Smooth muscle cell (in vitro differentiated cells): ENCODE measurements around the gene SP8. TPM values are rescaled to one million over a fixed set of nuclear protein-coding genes. Genes with fewer than 3 reads are reported as not detected.

Experiments
- DNase-seq: peaks from one replicate; lab custom pipeline; 2025; ENCODE audit not compliant: unreplicated experiment; lab: John Stamatoyannopoulos, UW
- H2AFZ ChIP-seq: fragments of 200-600 bp; sonication (generic); 2 replicates; pipeline ENCODE4 v1.6.0; 2016; ENCODE audit warnings: antibody characterized with exemption, low read depth, mild to moderate bottlenecking
- H3F3A ChIP-seq: fragments of 200-600 bp; sonication (generic); 2 replicates; pipeline ENCODE4 v1.6.0; 2017; ENCODE audit warnings: antibody characterized with exemption, low read depth
- H3K27ac ChIP-seq: fragments of 200-600 bp; sonication (generic); 2 replicates; pipeline ENCODE4 v1.5.1; 2016; ENCODE audit warnings: low read depth, mild to moderate bottlenecking
- H3K27me3 ChIP-seq: fragments of 200-600 bp; sonication (generic); 2 replicates; pipeline ENCODE4 v1.6.1; 2016; ENCODE audit warnings: low read depth, mild to moderate bottlenecking
- H3K36me3 ChIP-seq: fragments of 200-600 bp; sonication (generic); 2 replicates; pipeline ENCODE4 v1.5.1; 2016; ENCODE audit warnings: low read depth
- H3K4me1 ChIP-seq: fragments of 200-600 bp; sonication (generic); 2 replicates; pipeline ENCODE4 v1.5.1; 2016; ENCODE audit warnings: low read depth
- H3K4me2 ChIP-seq: fragments of 200-600 bp; sonication (generic); 2 replicates; pipeline ENCODE4 v1.6.0; 2016; ENCODE audit warnings: mild to moderate bottlenecking
- H3K4me3 ChIP-seq: fragments of 200-600 bp; sonication (generic); 2 replicates; pipeline ENCODE4 v1.5.1; 2016; ENCODE audit warnings: mild to moderate bottlenecking
- H3K79me2 ChIP-seq: fragments of 200-600 bp; sonication (generic); 2 replicates; pipeline ENCODE4 v1.6.0; 2016; ENCODE audit warnings: low read depth, mild to moderate bottlenecking
- H3K9ac ChIP-seq: fragments of 200-600 bp; sonication (generic); 2 replicates; pipeline ENCODE4 v1.6.0; 2016; ENCODE audit warnings: low read depth
- H3K9me3 ChIP-seq: fragments of 200-600 bp; sonication (generic); replicated peaks from 2 replicates; pipeline ENCODE4 v1.5.1; 2016; ENCODE audit warnings: low read depth
- H4K20me1 ChIP-seq: fragments of 200-600 bp; sonication (generic); 2 replicates; pipeline ENCODE4 v1.6.0; 2016; ENCODE audit warnings: low read depth
- CTCF ChIP-seq: fragments of 200-600 bp; sonication (generic); IDR thresholded peaks from 2 replicates; pipeline ENCODE4 v1.5.1; 2017; ENCODE audit warnings: borderline replicate concordance, mild to moderate bottlenecking, antibody characterized with exemption; ENCODE audit not compliant: insufficient read depth, poor library complexity, severe bottlenecking
- WGBS: methylation state at CpG from one replicate; pipeline ENCODE4 v1.1.7; 2016; ENCODE audit warnings: low lambda C conversion rate; 5-methylcytosine and 5-hydroxymethylcytosine counted together
- polyA plus RNA-seq: library from polyadenylated mRNA; unstranded; fragments of >200 nt; fragmentation: Nextera tagmentation; extraction: Ambion mirVana; gene quantifications from 2 replicates; pipeline ENCODE4 v1.2.1, GENCODE V29; 2016
- total RNA-seq: library from RNA; depleted of rRNA; stranded (reverse); fragments of >200 nt; gene quantifications from 2 replicates; pipeline ENCODE4 v1.2.3, GENCODE V29; 2014

The SP8 gene
- total and polyA plus RNA-seq, 2 experiments from 2014 or later = not detected

GRCh38 chr7:20738518-20739481 is 47.9 kb downstream of the SP8 start:
- Histone ChIP-seq H3K36me3 (no peaks in the 10 kb centered on the region), H3K4me2 (no peak overlapping the region), H3K27me3 (no peaks in the 10 kb centered on the region), H3K4me3 (no peak overlapping the region), H3K27ac (no peak overlapping the region), H3K9ac (no peak overlapping the region), H3K9me3 (no peaks in the 10 kb centered on the region), H4K20me1 (no peaks in the 10 kb centered on the region), H3F3A (no peaks in the 10 kb centered on the region), H2AFZ (no peak overlapping the region), H3K4me1 (no peaks in the 10 kb centered on the region), H3K79me2 (no peaks in the 10 kb centered on the region)
- WGBS = 97% methylated on average over 11 of the region's 11 CpGs
- no peak for TF ChIP-seq CTCF
- DNase-seq = no peak

GRCh38 chr7:20737840-20738448 is 48.7 kb downstream of the SP8 start:
- DNase-seq = no peak
- no peaks in the 10 kb centered on the region for H4K20me1 ChIP-seq

GRCh38 chr7:20735346-20736065 is 51.2 kb downstream of the SP8 start:
- no peak overlapping the region for H3K27ac ChIP-seq
- no peak overlapping the region for H3K9ac ChIP-seq
- H4K20me1 ChIP-seq = no peaks in the 10 kb centered on the region
- H3K36me3 ChIP-seq = no peaks in the 10 kb centered on the region
- H3F3A ChIP-seq = no peaks in the 10 kb centered on the region
- no peaks in the 10 kb centered on the region for H3K79me2 ChIP-seq
- no peak for DNase-seq
- 91% methylated on average over 4 of the region's 4 CpGs for WGBS
- no peak for TF ChIP-seq CTCF
- no peak overlapping the region for H3K4me3 ChIP-seq
- no peak overlapping the region for H3K4me2 ChIP-seq
- H3K27me3 ChIP-seq = no peaks in the 10 kb centered on the region
- H3K9me3 ChIP-seq = no peaks in the 10 kb centered on the region
- H2AFZ ChIP-seq = no peak overlapping the region
- H3K4me1 ChIP-seq = no peaks in the 10 kb centered on the region

More at GRCh38 chr7:20737840-20738448, 48.7 kb downstream of the SP8 start:
- no peaks in the 10 kb centered on the region for H3K4me1 ChIP-seq
- TF ChIP-seq CTCF = no peak
- no peaks in the 10 kb centered on the region for H3K36me3 ChIP-seq
- no peaks in the 10 kb centered on the region for H3K79me2 ChIP-seq
- no peak overlapping the region for H3K9ac ChIP-seq
- no peak overlapping the region for H2AFZ ChIP-seq
- H3K9me3 ChIP-seq = no peaks in the 10 kb centered on the region
- WGBS = 69% methylated on average over 5 of the region's 5 CpGs
- no peaks in the 10 kb centered on the region for H3K27me3 ChIP-seq
- H3K27ac ChIP-seq = no peak overlapping the region
- H3F3A ChIP-seq = no peaks in the 10 kb centered on the region
- no peak overlapping the region for H3K4me3 ChIP-seq
- H3K4me2 ChIP-seq = no peak overlapping the region

Other genes starting within 250 kb of the SP8 start
- gene ABCB5, start 171.2 kb downstream of the SP8 start, total RNA-seq = not detected in 2 replicates
- not detected in 2 replicates for gene ABCB5, start 171.2 kb downstream of the SP8 start, polyA plus RNA-seq